ENCODE results near the gene OTUD3.
A peak's percentile ranks its signal among the peaks of the same experiment; 100 is the strongest.
"Not testable (repeated sequence)": the region's sequence is repeated elsewhere in the genome, so short reads cannot be mapped to it uniquely, and the experiment has no call there.

OTUD3 gene

GRCh38 chr1:19882111-19883071 lies at the start of gene OTUD3:
Gene OTUD3, plus strand, starts transcription at chr1:19882395. Its CDS starts 119 bp downstream, at chr1:19882514.
- DNase-seq (ENCODE audit: low spot score) (peak; percentile 93), FAIRE-seq (peak; percentile 82)

- no peak for FAIRE-seq
- DNase-seq (ENCODE audit: low spot score): no peak
Observed at GRCh38 chr1:19835578-19835977, 46.6 kb upstream of the OTUD3 start.

- FAIRE-seq (no peak), DNase-seq (ENCODE audit: low spot score) (no peak)
Observed at GRCh38 chr1:19837866-19838265, 44.3 kb upstream of the OTUD3 start.

GRCh38 chr1:19840228-19840627 lies 42.0 kb upstream of the OTUD3 start:
- FAIRE-seq: no peak

GRCh38 chr1:19844731-19845495 lies 37.3 kb upstream of the OTUD3 start:
- no peak for FAIRE-seq
- DNase-seq (ENCODE audit: low spot score): no peak

More at GRCh38 chr1:19840228-19840627, 42.0 kb upstream of the OTUD3 start:
- no peak for DNase-seq (ENCODE audit: low spot score)

- DNase-seq (ENCODE audit: low spot score) (no peak), FAIRE-seq (no peak)
Observed at GRCh38 chr1:19845555-19845954, 36.6 kb upstream of the OTUD3 start.

- FAIRE-seq: no peak
- no peak for DNase-seq (ENCODE audit: low spot score)
Observed at GRCh38 chr1:19846338-19846737, 35.9 kb upstream of the OTUD3 start.

- FAIRE-seq; DNase-seq (ENCODE audit: low spot score): not testable (repeated sequence)
Observed at GRCh38 chr1:19847334-19847733, 34.9 kb upstream of the OTUD3 start.

- DNase-seq (ENCODE audit: low spot score); FAIRE-seq: not testable (repeated sequence)
Observed at GRCh38 chr1:19849307-19849706, 32.9 kb upstream of the OTUD3 start.

GRCh38 chr1:19850214-19850613 lies 32.0 kb upstream of the OTUD3 start:
- FAIRE-seq: no peak
- no peak for DNase-seq (ENCODE audit: low spot score)

- DNase-seq (ENCODE audit: low spot score) (no peak), FAIRE-seq (no peak)
Observed at GRCh38 chr1:19852036-19852435, 30.2 kb upstream of the OTUD3 start.

- FAIRE-seq (no peak), DNase-seq (ENCODE audit: low spot score) (no peak)
Observed at GRCh38 chr1:19854866-19855265, 27.3 kb upstream of the OTUD3 start.

GRCh38 chr1:19858893-19859292 lies 23.3 kb upstream of the OTUD3 start:
- no peak for FAIRE-seq
- DNase-seq (ENCODE audit: low spot score): no peak

GRCh38 chr1:19859876-19860275 lies 22.3 kb upstream of the OTUD3 start:
- FAIRE-seq: no peak
- no peak for DNase-seq (ENCODE audit: low spot score)

GRCh38 chr1:19860418-19860817 lies 21.8 kb upstream of the OTUD3 start:
- no peak for FAIRE-seq
- no peak for DNase-seq (ENCODE audit: low spot score)

GRCh38 chr1:19861034-19861433 lies 21.2 kb upstream of the OTUD3 start:
- FAIRE-seq: no peak
- DNase-seq (ENCODE audit: low spot score): no peak

GRCh38 chr1:19861842-19862530 lies 20.2 kb upstream of the OTUD3 start:
- DNase-seq (ENCODE audit: low spot score): no peak
- FAIRE-seq: no peak

- no peak for DNase-seq (ENCODE audit: low spot score)
- no peak for FAIRE-seq
Observed at GRCh38 chr1:19862944-19863343, 19.3 kb upstream of the OTUD3 start.

GRCh38 chr1:19864570-19865160 lies 17.5 kb upstream of the OTUD3 start:
- no peak for DNase-seq (ENCODE audit: low spot score)
- no peak for FAIRE-seq

GRCh38 chr1:19866029-19866428 lies 16.2 kb upstream of the OTUD3 start:
- FAIRE-seq (no peak), DNase-seq (ENCODE audit: low spot score) (no peak)

GRCh38 chr1:19866758-19867157 lies 15.4 kb upstream of the OTUD3 start:
- FAIRE-seq (no peak), DNase-seq (ENCODE audit: low spot score) (peak; percentile 15)

Data from RCC 7860 (cell line).